Hepatocyte (in vitro differentiated cells): Measurements from ENCODE around the gene ZNF474. TPM values are rescaled to one million over a fixed set of nuclear protein-coding genes. Genes with fewer than 3 reads are reported as not detected.

ENCODE experiments used
- DNase-seq: peaks from one replicate; pipeline ENCODE4 v3.0.0-alpha.2; 2016; ENCODE audit warnings: low spot score
- H2AFZ ChIP-seq: fragments of 200-600 bp; sonication (generic); 2 replicates; pipeline ENCODE4 v1.6.0; 2016; ENCODE audit warnings: antibody characterized with exemption, mild to moderate bottlenecking
- H3K27ac ChIP-seq: fragments of 200-600 bp; sonication (generic); 2 replicates; pipeline ENCODE4 v1.5.1; 2016; ENCODE audit warnings: mild to moderate bottlenecking
- H3K27me3 ChIP-seq: fragments of 200-600 bp; sonication (generic); 2 replicates; pipeline ENCODE4 v1.6.1; 2016
- H3K36me3 ChIP-seq: fragments of 200-600 bp; sonication (generic); replicated peaks from 2 replicates; pipeline ENCODE4 v1.5.1; 2016; ENCODE audit warnings: low read depth; ENCODE audit not compliant: insufficient read depth
- H3K4me1 ChIP-seq: fragments of 200-600 bp; sonication (generic); 2 replicates; pipeline ENCODE4 v1.5.1; 2016; ENCODE audit warnings: mild to moderate bottlenecking, moderate library complexity; ENCODE audit not compliant: insufficient read depth
- H3K4me2 ChIP-seq: fragments of 200-600 bp; sonication (generic); 2 replicates; pipeline ENCODE4 v1.6.0; 2016
- H3K4me3 ChIP-seq: fragments of 200-600 bp; sonication (generic); 2 replicates; pipeline ENCODE4 v1.5.1; 2016; ENCODE audit warnings: mild to moderate bottlenecking
- H3K79me2 ChIP-seq: fragments of 200-600 bp; sonication (generic); 2 replicates; pipeline ENCODE4 v1.6.0; 2017; ENCODE audit warnings: mild to moderate bottlenecking
- H3K9me2 ChIP-seq: fragments of 200-600 bp; sonication (generic); replicated peaks from 2 replicates; pipeline ENCODE4 v1.6.0; 2017; ENCODE audit warnings: mild to moderate bottlenecking; ENCODE audit not compliant: insufficient read depth
- H3K9me3 ChIP-seq: fragments of 200-600 bp; sonication (generic); 2 replicates; pipeline ENCODE4 v1.5.1; 2016; ENCODE audit warnings: low read depth, mild to moderate bottlenecking
- H4K20me1 ChIP-seq: fragments of 200-600 bp; sonication (generic); 2 replicates; pipeline ENCODE4 v1.6.0; 2016; ENCODE audit warnings: mild to moderate bottlenecking; ENCODE audit not compliant: insufficient read depth, poor library complexity, severe bottlenecking
- CTCF ChIP-seq: fragments of 200-600 bp; sonication (generic); IDR thresholded peaks from 2 replicates; pipeline ENCODE4 v1.5.1; 2016; ENCODE audit warnings: antibody characterized with exemption, mild to moderate bottlenecking; ENCODE audit not compliant: poor library complexity
- EZH2 ChIP-seq: fragments of 200-600 bp; sonication (generic); IDR thresholded peaks from 2 replicates; pipeline ENCODE4 v1.6.1; 2016; ENCODE audit warnings: antibody characterized with exemption, mild to moderate bottlenecking, borderline replicate concordance
- EZH2phosphoT487 ChIP-seq: fragments of 200-600 bp; sonication (generic); IDR thresholded peaks from one replicate; pipeline ENCODE4 v1.6.1; 2018; ENCODE audit warnings: antibody characterized with exemption, mild to moderate bottlenecking, low read depth, moderate library complexity; ENCODE audit not compliant: unreplicated experiment, severe bottlenecking
- WGBS: methylation state at CpG from one replicate; pipeline ENCODE4 v1.1.6; 2016; ENCODE audit warnings: low lambda C conversion rate; ENCODE audit errors: missing lambda C conversion rate; 5-methylcytosine and 5-hydroxymethylcytosine counted together
- polyA plus RNA-seq: library from polyadenylated mRNA; unstranded; fragments of >200 nt; fragmentation: Nextera tagmentation; extraction: Ambion mirVana; gene quantifications from 2 replicates; pipeline ENCODE4 v1.2.1, GENCODE V29; 2016
- total RNA-seq: library from RNA; depleted of rRNA; stranded (reverse); fragments of >200 nt; gene quantifications from 2 replicates; pipeline ENCODE4 v1.2.3, GENCODE V29; 2014

ZNF474 gene
- total and polyA plus RNA-seq, 2 experiments from 2014 or later, result 0.43 to 2.8 TPM

- H3K27me3 ChIP-seq, result no peaks in the 10 kb centered on the region
- H2AFZ ChIP-seq, result no peak overlapping the region
- no peak for DNase-seq
- no peaks in the 10 kb centered on the region for H3K36me3 ChIP-seq
- no peaks in the 10 kb centered on the region for H3K79me2 ChIP-seq
- no peak overlapping the region for H3K4me2 ChIP-seq
- H3K9me2 ChIP-seq, result no peaks in the 10 kb centered on the region
- H3K4me3 ChIP-seq, result no peak overlapping the region
- no peaks in the 10 kb centered on the region for H4K20me1 ChIP-seq
- H3K27ac ChIP-seq, result no peak overlapping the region
- WGBS, result 90% methylated on average over 3 of the region's 3 CpGs
- no peaks in the 10 kb centered on the region for H3K9me3 ChIP-seq
- TF ChIP-seq CTCF, result no peak
- TF ChIP-seq EZH2, result no peak
- TF ChIP-seq EZH2phosphoT487, result no peak
- no peaks in the 10 kb centered on the region for H3K4me1 ChIP-seq
Measured at GRCh38 chr5:122201365-122201764, 72.0 kb downstream of the ZNF474 start.

- H3K4me1 ChIP-seq, result no peaks in the 10 kb centered on the region
- no peak overlapping the region for H2AFZ ChIP-seq
- no peaks in the 10 kb centered on the region for H3K27me3 ChIP-seq
- TF ChIP-seq CTCF (no peak), EZH2 (no peak), EZH2phosphoT487 (no peak)
- no peaks in the 10 kb centered on the region for H3K9me2 ChIP-seq
- H3K27ac ChIP-seq, result no peak overlapping the region
- H3K4me3 ChIP-seq, result no peak overlapping the region
- no peaks in the 10 kb centered on the region for H3K79me2 ChIP-seq
- no peaks in the 10 kb centered on the region for H3K36me3 ChIP-seq
- H4K20me1 ChIP-seq, result no peaks in the 10 kb centered on the region
- no peak for DNase-seq
- no peaks in the 10 kb centered on the region for H3K9me3 ChIP-seq
- no peak overlapping the region for H3K4me2 ChIP-seq
Measured at GRCh38 chr5:122202952-122203351, 73.6 kb downstream of the ZNF474 start.

Other genes starting within 250 kb of the ZNF474 start
- 17.7 and 21.3 TPM in 2 replicates for gene SRFBP1, start 167.6 kb upstream of the ZNF474 start, total RNA-seq
- 5.2 and 6.7 TPM in 2 replicates for gene SRFBP1, start 167.6 kb upstream of the ZNF474 start, polyA plus RNA-seq
- 98.2 and 120 TPM in 2 replicates for gene LOX, start 51.3 kb upstream of the ZNF474 start, total RNA-seq
- gene LOX, start 51.3 kb upstream of the ZNF474 start, polyA plus RNA-seq, result 216 and 238 TPM in 2 replicates
- gene SNCAIP, start 182.7 kb downstream of the ZNF474 start, total RNA-seq, result 19.0 and 19.1 TPM in 2 replicates
- gene SNCAIP, start 182.7 kb downstream of the ZNF474 start, polyA plus RNA-seq, result 7.1 and 11.4 TPM in 2 replicates